Dendritic cell treated with granulocyte-macrophage colony-stimulating factor and Interleukin-4, amounts not matched to agents 40 ng/mL and 50 ng/mL, for 4 days (primary cell): ENCODE results near the gene PEBP1.

Experiments
- H3K27ac Mint-ChIP-seq: one replicate; pipeline ENCODE4 v1.8.0; 2022; ENCODE audit warnings: mild to moderate bottlenecking, mixed read lengths
- H3K27me3 Mint-ChIP-seq: one replicate; pipeline ENCODE4 v1.8.0; 2022; ENCODE audit warnings: mild to moderate bottlenecking, mixed read lengths
- H3K36me3 Mint-ChIP-seq: one replicate; pipeline ENCODE4 v1.8.0; 2022; ENCODE audit warnings: low read depth, mixed read lengths
- H3K4me1 Mint-ChIP-seq: one replicate; pipeline ENCODE4 v1.8.0; 2022; ENCODE audit warnings: low read depth, mixed read lengths
- H3K4me3 Mint-ChIP-seq: one replicate; pipeline ENCODE4 v1.8.0; 2022; ENCODE audit warnings: mild to moderate bottlenecking, moderate library complexity, mixed read lengths
- H3K9me3 Mint-ChIP-seq: one replicate; pipeline ENCODE4 v1.8.0; 2022; ENCODE audit warnings: mixed read lengths
- intact Hi-C: fragments of 100-400 bp; cut with micrococcal nuclease; formaldehyde crosslinking; loops from one replicate; pipeline ENCODE4 v1.15.0; 2022

The PEBP1 gene

DNA sequence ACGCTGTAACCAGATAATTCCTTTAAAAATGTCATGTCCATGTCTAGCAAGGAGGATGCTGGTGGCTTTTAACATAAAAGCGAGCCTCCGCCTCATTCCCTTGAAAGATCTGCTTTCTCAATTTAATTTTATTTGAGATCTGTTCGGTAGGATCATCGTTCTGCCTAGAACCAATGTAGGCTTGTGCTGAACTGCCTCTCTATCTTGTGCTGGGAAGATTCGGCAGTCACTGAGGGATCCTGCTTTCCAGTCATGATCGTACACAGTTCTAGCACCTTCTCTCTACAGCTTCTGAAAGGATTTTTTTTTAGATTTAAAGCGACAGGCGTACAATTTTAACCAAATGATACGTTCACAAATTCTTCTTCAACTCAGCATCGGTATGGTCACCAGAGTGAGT is 54.3 kb downstream of the PEBP1 start:
- Mint-ChIP-seq H3K9me3 (no peaks in the 10 kb centered on the region), H3K4me1 (peaks cover 5% of the 10 kb centered on the region), H3K36me3 (peaks cover 62% of the 10 kb centered on the region), H3K4me3 (no peak overlapping the region), H3K27ac (no peak overlapping the region), H3K27me3 (no peaks in the 10 kb centered on the region)
- intact Hi-C loops = no loop called here

DNA sequence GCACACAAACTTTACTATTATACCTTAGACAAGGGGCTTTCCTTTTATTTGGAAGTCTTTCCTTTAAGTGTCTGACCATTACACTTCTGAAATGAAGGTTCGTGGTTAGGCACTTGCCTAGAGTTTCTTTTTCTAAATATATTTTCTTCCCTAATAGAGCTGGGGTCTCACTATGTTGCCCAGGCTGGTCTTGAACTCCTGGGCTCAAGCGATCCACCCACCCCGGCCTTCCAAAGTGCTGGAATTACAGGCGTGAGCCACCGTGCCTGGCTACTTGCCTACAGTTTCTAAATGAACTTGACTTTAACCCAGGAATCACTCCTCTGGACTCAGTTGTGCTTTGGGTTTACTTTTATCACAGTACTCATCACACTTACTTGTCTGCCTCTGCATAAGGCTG is 57.6 kb downstream of the PEBP1 start:
- Mint-ChIP-seq H3K27ac (no peak overlapping the region), H3K4me3 (no peak overlapping the region), H3K36me3 (peaks cover 73% of the 10 kb centered on the region), H3K9me3 (no peaks in the 10 kb centered on the region), H3K27me3 (no peaks in the 10 kb centered on the region), H3K4me1 (peaks cover 5% of the 10 kb centered on the region)
- intact Hi-C loops = no loop called here

DNA sequence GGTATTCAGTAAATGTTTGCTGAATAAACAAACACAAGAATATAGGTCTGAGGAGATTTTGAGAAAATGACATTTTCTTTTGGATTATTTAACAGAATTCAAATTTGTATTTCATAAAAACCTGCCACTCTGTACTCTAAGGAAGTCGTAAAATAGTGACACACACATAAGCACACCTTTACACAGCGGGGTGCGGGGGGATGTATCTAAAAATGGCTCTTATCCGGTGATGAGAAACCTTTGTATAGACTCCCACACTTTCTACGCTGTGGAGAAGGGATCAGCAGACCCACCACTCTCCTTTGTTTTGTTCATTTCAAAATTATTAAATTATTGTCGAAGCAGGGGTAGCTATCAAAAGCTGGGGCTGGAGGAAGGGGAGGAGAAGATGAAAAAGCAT is 58.0 kb downstream of the PEBP1 start:
- H3K27ac Mint-ChIP-seq = no peak overlapping the region
- peaks cover 73% of the 10 kb centered on the region for H3K36me3 Mint-ChIP-seq
- no peak overlapping the region for H3K4me3 Mint-ChIP-seq
- intact Hi-C loops = no loop called here
- no peaks in the 10 kb centered on the region for H3K9me3 Mint-ChIP-seq
- no peaks in the 10 kb centered on the region for H3K27me3 Mint-ChIP-seq
- H3K4me1 Mint-ChIP-seq = peaks cover 5% of the 10 kb centered on the region
